ENCODE measurements around the gene CBARP.
"Not testable (repeated sequence)": the region's sequence is repeated elsewhere in the genome, so short reads cannot be mapped to it uniquely, and the experiment has no call there.

CBARP gene

GRCh38 chr19:1225440-1226226 lies 12.2 kb downstream of the CBARP start:
- no peak for DNase-seq

- no peak for DNase-seq
Measured at GRCh38 chr19:1224847-1225246, 13.0 kb downstream of the CBARP start.

GRCh38 chr19:1224047-1224825 lies 13.6 kb downstream of the CBARP start:
- DNase-seq, result no peak

GRCh38 chr19:1223018-1223855 lies 14.6 kb downstream of the CBARP start:
- DNase-seq, result no peak

GRCh38 chr19:1222394-1222793 lies 15.4 kb downstream of the CBARP start:
- no peak for DNase-seq

- no peak for DNase-seq
Measured at GRCh38 chr19:1221904-1222255, 15.9 kb downstream of the CBARP start.

GRCh38 chr19:1220976-1221903 lies 16.6 kb downstream of the CBARP start:
- DNase-seq, result no peak

GRCh38 chr19:1220477-1220930 lies 17.3 kb downstream of the CBARP start:
- DNase-seq, result no peak

- no peak for DNase-seq
Measured at GRCh38 chr19:1219786-1220476, 17.9 kb downstream of the CBARP start.

- DNase-seq, result no peak
Measured at GRCh38 chr19:1218751-1219567, 18.8 kb downstream of the CBARP start.

- DNase-seq, result no peak
Measured at GRCh38 chr19:1217366-1217765, 20.4 kb downstream of the CBARP start.

- DNase-seq, result no peak
Measured at GRCh38 chr19:1216756-1217155, 21.0 kb downstream of the CBARP start.

GRCh38 chr19:1214862-1215731 lies 22.7 kb downstream of the CBARP start:
- DNase-seq, result no peak

GRCh38 chr19:1214299-1214861 lies 23.4 kb downstream of the CBARP start:
- DNase-seq, result no peak

- DNase-seq, result no peak
Measured at GRCh38 chr19:1213391-1214286, 24.2 kb downstream of the CBARP start.

- DNase-seq, result no peak
Measured at GRCh38 chr19:1211494-1212234, 26.1 kb downstream of the CBARP start.

- no peak for DNase-seq
Measured at GRCh38 chr19:1210227-1210538, 27.6 kb downstream of the CBARP start.

GRCh38 chr19:1208830-1209229 lies 29.0 kb downstream of the CBARP start:
- DNase-seq, result not testable (repeated sequence)
